Stimulated activated CD8-positive, alpha-beta memory T cell treated with anti-CD3 and anti-CD28 coated beads, Interleukin-12 subunit alpha, Interleukin-12 subunit beta, amount 100 ng/mL, for 24 hours (primary cell): ENCODE data around the gene OBP2A.
"Not testable (repeated sequence)": the region's sequence is repeated elsewhere in the genome, so short reads cannot be mapped to it uniquely, and the experiment has no call there.

Experiments used
- DNase-seq: peaks from one replicate; pipeline ENCODE4 v3.0.0-alpha.2; 2020; ENCODE audit errors: extremely low read depth

The OBP2A gene

DNA sequence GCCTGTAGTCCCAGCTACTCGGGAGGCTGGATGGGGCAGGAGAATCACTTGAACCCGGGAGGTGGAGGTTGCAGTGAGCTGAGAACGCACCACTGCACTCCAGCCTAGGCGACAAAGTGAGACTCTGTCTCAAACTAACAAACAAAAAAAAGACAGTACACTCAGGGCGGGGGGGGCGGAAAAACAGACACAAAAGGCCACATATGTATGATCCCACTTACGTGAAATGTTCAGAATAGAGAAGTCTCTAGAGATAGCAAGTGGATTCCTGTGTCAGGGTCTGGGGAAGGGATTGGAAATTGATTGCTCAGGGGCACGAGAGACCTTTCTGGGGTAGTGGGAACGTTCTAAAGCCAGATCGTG, 33.7 kb upstream of the OBP2A start:
- DNase-seq, result no peak

GRCh38 chr9:135512904-135513303, 33.0 kb upstream of the OBP2A start:
- DNase-seq, result no peak

DNA sequence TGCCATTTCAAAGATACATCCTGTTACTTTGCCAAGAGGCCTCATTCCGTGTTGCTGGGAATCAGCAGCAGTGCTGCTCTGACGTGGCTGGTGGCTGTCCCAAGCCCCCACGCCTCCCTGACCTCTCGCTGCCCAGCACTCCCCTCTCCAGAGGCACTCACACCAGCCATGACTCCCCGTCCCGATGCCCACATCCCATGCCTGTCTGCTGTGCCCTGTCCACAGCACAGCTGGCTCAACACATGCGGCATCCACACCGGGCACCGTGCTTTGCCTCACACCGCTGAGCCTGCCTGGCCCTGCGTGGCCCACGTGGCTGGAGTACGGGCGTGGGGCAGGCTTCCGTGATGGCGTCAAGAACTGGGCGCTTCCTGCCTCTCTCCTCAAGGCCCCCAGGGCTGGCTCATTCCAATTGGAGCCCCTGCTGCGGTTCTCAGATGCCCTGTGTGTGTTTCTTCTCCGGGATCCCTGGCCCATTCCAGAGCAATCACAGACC, 32.5 kb upstream of the OBP2A start:
- DNase-seq, result no peak

GRCh38 chr9:135513906-135514305, 32.0 kb upstream of the OBP2A start:
- not testable (repeated sequence) for DNase-seq

DNA sequence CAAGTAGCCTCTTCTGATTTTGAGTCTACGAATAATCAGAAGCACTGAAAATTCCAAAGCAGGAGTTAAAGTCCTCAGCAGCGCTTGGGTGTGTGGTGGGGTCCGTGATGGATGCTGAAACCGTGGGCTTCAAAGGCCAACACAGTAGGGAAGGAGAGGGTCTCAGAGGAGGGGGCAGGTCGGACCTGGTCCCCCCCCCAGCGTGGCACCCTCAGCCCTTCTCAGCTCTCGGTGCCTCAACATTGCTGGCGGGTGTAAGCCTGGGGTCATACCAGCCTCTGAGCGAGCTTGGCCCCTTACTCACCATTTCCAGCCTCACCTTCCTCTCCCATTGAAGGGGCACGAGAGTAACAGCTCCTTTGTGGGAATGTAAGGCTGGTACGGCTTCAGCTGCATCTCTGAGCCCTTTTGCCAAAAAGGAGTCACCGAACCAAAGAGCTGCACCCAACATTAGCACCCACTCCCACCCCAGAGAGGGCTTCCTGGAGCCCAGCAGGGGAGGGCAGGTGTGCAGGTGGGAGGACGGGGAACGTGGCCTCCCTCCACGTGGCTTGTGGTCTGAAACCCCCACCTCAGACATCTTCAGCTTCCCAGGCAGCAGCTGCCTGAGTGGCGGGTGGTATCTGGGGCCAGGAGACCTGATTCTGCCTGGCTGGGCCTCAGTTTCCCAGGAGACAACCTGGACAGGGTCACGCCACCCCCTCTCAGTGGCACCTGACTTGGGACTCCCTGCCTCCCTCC, 31.4 kb upstream of the OBP2A start:
- DNase-seq, result no peak

- no peak for DNase-seq
These were observed 30.6 kb upstream of the OBP2A start for GRCh38 chr9:135515083-135515951.

DNA sequence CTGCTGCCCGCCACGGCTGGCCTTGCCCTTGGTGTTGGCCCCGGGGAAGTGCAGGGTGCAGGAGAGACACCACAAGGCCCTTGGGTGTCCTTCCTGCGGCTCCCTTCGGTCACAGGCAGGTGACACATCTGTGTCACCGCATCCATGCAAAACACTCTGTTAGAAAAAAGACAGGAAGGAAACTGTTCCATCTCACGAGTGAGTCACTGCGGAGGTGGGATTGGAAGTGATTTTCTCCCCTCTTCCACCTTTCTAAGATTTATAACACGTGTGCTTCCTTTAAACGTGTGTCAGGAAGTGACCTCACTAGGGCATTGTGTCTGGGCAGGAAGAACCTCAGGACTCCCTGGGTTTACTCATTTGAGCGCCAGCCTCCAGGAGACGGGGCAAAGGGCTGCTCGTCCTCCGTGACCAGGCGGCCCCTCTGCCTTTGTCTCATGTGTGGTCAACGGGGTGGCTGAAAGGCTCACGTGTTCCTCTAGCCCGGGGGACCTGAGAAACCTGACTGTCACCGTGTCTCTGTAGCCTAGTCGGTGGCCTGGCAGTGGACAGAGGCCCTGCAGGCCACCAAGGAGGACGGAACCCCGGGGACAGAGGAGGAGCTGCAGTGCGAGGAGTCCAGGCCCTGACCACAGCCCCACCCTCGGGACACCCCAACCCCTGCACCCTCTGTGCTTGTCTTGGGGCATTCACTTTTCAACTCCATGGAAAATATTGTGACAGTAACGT, 29.6 kb upstream of the OBP2A start:
- DNase-seq, result no peak

- no peak for DNase-seq
These were observed 28.5 kb upstream of the OBP2A start for GRCh38 chr9:135517407-135517822.

GRCh38 chr9:135519179-135519971, 26.6 kb upstream of the OBP2A start:
- no peak for DNase-seq

- DNase-seq, result no peak
These were observed 24.9 kb upstream of the OBP2A start, which contains the start of gene LCN1 for GRCh38 chr9:135520916-135521607. LCN1 (plus strand) TSS chr9:135521440; CDS start chr9:135521498, 58 bp downstream.

- no peak for DNase-seq
These were observed 24.3 kb upstream of the OBP2A start for GRCh38 chr9:135521608-135522095.

DNA sequence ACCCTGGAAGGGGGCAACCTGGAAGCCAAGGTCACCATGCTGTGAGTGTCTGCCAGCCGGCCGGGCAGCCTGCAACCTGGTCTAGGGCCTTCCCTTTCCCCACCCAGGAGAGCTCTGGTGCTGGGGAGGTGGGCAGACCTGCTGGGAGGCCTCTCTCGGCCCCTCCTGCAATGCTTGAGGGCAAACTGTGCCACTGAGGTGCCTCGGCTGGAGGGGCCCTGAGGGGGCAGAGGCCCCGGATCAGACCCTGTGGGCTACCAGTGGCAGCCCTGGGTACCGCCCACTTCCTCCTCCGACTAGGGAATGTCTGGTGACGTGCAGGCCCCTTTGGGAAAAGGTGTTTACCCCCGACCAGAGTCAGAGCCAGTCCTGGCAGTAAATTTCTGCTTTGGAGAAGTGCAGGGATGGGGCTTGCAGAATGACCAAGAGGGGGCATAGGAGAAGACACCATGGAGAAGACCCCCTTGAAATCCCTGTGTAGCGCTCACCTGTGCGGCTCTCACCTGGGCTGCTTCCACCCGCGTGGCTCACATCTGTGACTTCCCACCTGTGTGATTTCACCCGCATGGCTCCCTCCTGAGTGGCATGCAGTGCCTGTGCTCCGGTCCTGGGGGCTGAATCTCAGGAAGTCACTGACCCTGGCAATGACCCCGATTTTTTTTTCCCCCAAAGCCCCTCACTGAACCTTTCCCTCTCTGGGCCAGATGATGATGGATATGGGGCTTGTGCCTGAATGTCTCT, 23.6 kb upstream of the OBP2A start:
- no peak for DNase-seq

- DNase-seq, result no peak
These were observed 23.0 kb upstream of the OBP2A start for GRCh38 chr9:135522931-135523330.

GRCh38 chr9:135523521-135524129, 22.3 kb upstream of the OBP2A start:
- no peak for DNase-seq

DNA sequence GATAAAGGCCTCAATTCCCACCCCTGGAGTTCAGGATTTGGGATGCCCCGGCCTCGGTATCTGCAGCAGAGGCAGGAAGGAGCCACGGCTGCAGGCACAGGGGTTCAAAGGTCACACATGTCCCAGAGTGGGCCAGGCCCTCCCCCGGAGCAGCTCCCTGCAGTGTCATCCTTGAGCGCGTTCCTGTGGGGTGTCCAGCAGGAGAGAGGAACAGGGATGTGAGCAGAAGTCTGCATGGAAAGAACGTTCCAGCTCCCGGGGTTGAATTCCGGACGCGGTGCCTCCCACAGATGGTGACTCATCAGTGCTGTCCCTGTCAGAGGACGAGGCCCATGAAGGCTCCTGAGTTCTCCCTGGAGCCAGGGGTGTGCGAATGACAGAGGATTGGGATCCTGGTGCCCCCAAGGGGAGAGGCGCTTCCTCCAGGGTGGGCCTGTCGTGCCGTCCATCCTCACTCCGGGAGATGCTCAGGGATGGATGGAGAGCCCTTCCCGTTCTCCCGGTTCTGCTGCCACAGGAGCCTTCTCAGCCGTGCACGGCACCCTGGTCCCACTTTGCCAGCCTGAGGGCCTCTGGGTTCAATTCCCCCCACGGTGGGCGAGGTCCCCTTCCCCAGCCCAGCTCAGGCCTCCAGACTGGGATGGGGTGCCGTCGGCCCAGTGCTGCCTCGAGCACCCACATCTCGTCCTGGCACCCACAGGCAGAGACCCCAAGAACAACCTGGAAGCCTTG, 21.6 kb upstream of the OBP2A start:
- DNase-seq, result no peak

- no peak for DNase-seq
These were observed 20.5 kb upstream of the OBP2A start for GRCh38 chr9:135525241-135526088.

GRCh38 chr9:135526089-135526729, 19.7 kb upstream of the OBP2A start:
- no peak for DNase-seq
